ENCODE results near the gene SHISA5. TPM values are rescaled to one million over a fixed set of nuclear protein-coding genes. Genes with fewer than 3 reads are reported as not detected.
"Not testable (repeated sequence)": the region's sequence is repeated elsewhere in the genome, so short reads cannot be mapped to it uniquely, and the experiment has no call there.

The SHISA5 gene
- total RNA-seq, 2 experiments from 2014 or later, result 88.9 to 93.1 TPM

DNA sequence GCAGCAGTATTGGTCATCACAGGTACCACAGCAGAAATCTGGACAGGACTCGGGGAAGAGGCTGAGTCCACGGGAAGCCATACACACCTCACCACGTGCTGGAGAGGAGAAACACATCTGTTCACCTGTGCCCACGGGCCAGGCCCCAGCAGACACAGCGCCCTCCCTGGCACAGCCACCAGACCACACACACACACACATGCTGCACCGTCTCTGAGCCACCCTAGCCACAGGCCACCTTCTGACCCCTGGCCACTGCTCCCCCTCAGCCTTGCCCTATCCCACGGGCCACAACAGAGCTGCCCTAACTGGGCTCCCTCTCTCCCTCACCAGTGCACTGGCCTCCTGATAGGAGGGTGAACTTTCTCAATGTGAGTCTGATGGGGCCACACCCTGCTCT, 2.8 kb downstream of the SHISA5 start:
- Mint-ChIP-seq H3K36me3 (peaks cover 11% of the 10 kb centered on the region), H3K4me3 (no peak overlapping the region), H3K9me3 (no peaks in the 10 kb centered on the region), H3K27ac (no peak overlapping the region), H3K27me3 (no peaks in the 10 kb centered on the region), H3K4me1 (ENCODE audit: low read depth) (peaks cover 33% of the 10 kb centered on the region)
- intact Hi-C loops (cut with micrococcal nuclease), result no loop called here
- ChIA-PET CTCF (interaction anchor here (1.1 to 1.2 kb wide), 2 partner anchors 13 to 65 kb away, joined by 3 to 4 read pairs; no protein-coding TSS in a partner anchor), POLR2A (interaction anchor here (1.1 kb wide), 1 partner anchor 28 kb away, joined by 4 read pairs; no protein-coding TSS in a partner anchor)
- no peak for DNase-seq

DNA sequence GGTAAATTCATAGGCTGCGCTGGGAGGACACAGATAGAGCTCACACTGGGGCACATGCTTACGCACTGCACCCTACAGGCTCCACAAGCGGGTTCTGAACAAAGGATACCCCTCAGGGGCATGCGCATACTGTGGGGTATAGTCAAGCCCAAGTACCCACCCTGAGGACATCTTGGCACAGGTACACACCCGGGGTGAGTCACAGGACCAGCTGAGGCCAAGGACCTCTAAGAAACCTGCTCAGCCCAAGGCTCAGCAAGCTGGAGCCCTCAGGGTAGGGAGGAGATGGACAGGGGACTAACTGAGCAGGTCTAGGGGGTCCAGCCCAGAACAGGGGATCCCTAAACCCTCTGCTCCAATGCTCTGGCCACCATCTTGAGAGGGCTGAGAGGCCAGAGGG, 3.3 kb downstream of the SHISA5 start:
- Mint-ChIP-seq H3K4me3 (no peak overlapping the region), H3K27me3 (no peaks in the 10 kb centered on the region), H3K9me3 (no peaks in the 10 kb centered on the region), H3K36me3 (peaks cover 11% of the 10 kb centered on the region), H3K4me1 (ENCODE audit: low read depth) (peaks cover 29% of the 10 kb centered on the region), H3K27ac (no peak overlapping the region)
- intact Hi-C loops (cut with micrococcal nuclease), result no loop called here
- ChIA-PET POLR2A (interaction anchor here (1.1 kb wide), 1 partner anchor 28 kb away, joined by 4 read pairs; no protein-coding TSS in a partner anchor), CTCF (no interaction called here)
- DNase-seq, result no peak

- no peak overlapping the region for H3K4me3 Mint-ChIP-seq
- intact Hi-C loops (cut with micrococcal nuclease), result no loop called here
- H3K36me3 Mint-ChIP-seq, result peaks cover 7% of the 10 kb centered on the region
- no peaks in the 10 kb centered on the region for H3K4me1 Mint-ChIP-seq (ENCODE audit: low read depth)
- H3K9me3 Mint-ChIP-seq, result no peaks in the 10 kb centered on the region
- H3K27me3 Mint-ChIP-seq, result no peaks in the 10 kb centered on the region
- ChIA-PET POLR2A (no interaction called here), CTCF (no interaction called here)
- DNase-seq, result no peak
- no peak overlapping the region for H3K27ac Mint-ChIP-seq
Measured at GRCh38 chr3:48493203-48493501, 10.8 kb downstream of the SHISA5 start.

- H3K9me3 Mint-ChIP-seq, result no peaks in the 10 kb centered on the region
- POLR2A ChIA-PET, result no interaction called here
- intact Hi-C loops (cut with micrococcal nuclease), result no loop called here
- DNase-seq, result no peak
- H3K27ac Mint-ChIP-seq, result no peak overlapping the region
- no peak overlapping the region for H3K4me3 Mint-ChIP-seq
- peaks cover 5% of the 10 kb centered on the region for H3K36me3 Mint-ChIP-seq
- H3K27me3 Mint-ChIP-seq, result no peaks in the 10 kb centered on the region
- CTCF ChIA-PET, result no interaction called here
- H3K4me1 Mint-ChIP-seq (ENCODE audit: low read depth), result no peaks in the 10 kb centered on the region
Measured at GRCh38 chr3:48492461-48493202, 11.3 kb downstream of the SHISA5 start.

GRCh38 chr3:48486952-48487351, 17.0 kb downstream of the SHISA5 start:
- POLR2A ChIA-PET, result no interaction called here

GRCh38 chr3:48482822-48483221, 21.2 kb downstream of the SHISA5 start:
- H3K36me3 Mint-ChIP-seq; CTCF ChIA-PET; H3K9me3 Mint-ChIP-seq; H3K4me3 Mint-ChIP-seq; POLR2A ChIA-PET; H3K27me3 Mint-ChIP-seq; DNase-seq; intact Hi-C loops (cut with micrococcal nuclease); H3K27ac Mint-ChIP-seq: not testable (repeated sequence)
- peaks cover 21% of the 10 kb centered on the region for H3K4me1 Mint-ChIP-seq (ENCODE audit: low read depth)

More at GRCh38 chr3:48486952-48487351, 17.0 kb downstream of the SHISA5 start:
- intact Hi-C loops (cut with micrococcal nuclease), result no loop called here
- Mint-ChIP-seq H3K4me1 (ENCODE audit: low read depth) (no peaks in the 10 kb centered on the region), H3K4me3 (no peak overlapping the region), H3K9me3 (no peaks in the 10 kb centered on the region), H3K27me3 (no peaks in the 10 kb centered on the region), H3K27ac (no peak overlapping the region), H3K36me3 (peaks cover 2% of the 10 kb centered on the region)
- CTCF ChIA-PET, result no interaction called here
- DNase-seq, result no peak

GRCh38 chr3:48480891-48481290, 23.1 kb downstream of the SHISA5 start:
- H3K27ac Mint-ChIP-seq; H3K4me3 Mint-ChIP-seq; CTCF ChIA-PET; POLR2A ChIA-PET; DNase-seq; H3K27me3 Mint-ChIP-seq; H3K9me3 Mint-ChIP-seq; H3K36me3 Mint-ChIP-seq; intact Hi-C loops (cut with micrococcal nuclease): not testable (repeated sequence)
- H3K4me1 Mint-ChIP-seq (ENCODE audit: low read depth), result peaks cover 30% of the 10 kb centered on the region

DNA sequence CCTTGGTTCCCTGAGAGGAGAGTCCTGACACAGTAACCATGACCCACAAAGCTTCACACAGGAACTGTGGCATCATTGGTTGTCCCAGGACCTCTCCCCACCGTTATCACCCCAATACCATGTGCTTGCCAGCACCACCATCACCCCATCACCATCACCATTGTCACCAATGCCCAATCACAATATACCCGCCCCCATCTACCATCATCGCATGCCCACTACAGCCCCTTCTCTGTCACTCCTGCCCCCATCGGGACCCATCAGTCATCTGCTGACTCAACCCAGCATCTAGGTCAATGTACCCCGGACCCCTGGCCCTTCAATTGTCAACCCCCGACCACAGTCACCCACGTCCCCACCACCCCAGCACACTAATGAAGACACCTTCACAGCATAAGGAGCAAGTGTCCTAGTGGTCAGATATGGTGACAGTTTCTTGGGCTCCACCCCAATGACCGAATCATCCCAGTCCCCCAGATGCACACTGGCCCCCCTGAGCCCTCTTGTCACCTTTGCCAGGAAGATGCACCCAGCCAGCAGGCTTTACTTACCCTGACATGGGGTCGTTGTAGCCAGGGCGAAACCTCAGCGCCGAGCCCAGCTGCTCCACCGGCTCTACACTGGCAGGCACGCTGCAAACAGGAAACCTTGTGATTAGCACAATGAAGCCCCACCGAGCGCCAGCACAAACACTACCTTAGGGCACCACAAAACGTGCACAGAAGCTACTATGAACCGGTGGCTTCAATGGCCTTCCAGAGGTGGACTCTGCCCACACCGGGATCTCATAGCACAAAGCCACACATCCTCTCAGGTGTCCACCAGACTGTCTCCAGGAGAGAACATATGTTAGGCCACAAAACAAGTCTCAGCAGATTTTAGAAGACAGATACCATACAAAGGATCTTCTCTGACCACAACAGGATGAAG, 25.1 kb downstream of the SHISA5 start:
- Mint-ChIP-seq H3K27me3 (no peaks in the 10 kb centered on the region), H3K36me3 (peaks cover 2% of the 10 kb centered on the region), H3K27ac (peak overlapping the region; percentile 95), H3K9me3 (no peaks in the 10 kb centered on the region), H3K4me1 (ENCODE audit: low read depth) (peaks cover 39% of the 10 kb centered on the region), H3K4me3 (peak overlapping the region; percentile 76)
- intact Hi-C loops (cut with micrococcal nuclease), result no loop called here
- peak; percentile 70 for DNase-seq
- ChIA-PET POLR2A (interaction anchor here (1.2 to 1.7 kb wide), 3 partner anchors 11 to 25 kb away, joined by 3 to 6 read pairs (median 5); partner anchors contain the start of gene SHISA5), CTCF (interaction anchor here (1.1 to 2.7 kb wide), 2 partner anchors 24 to 43 kb away, joined by 3 to 6 read pairs; no protein-coding TSS in a partner anchor)

DNA sequence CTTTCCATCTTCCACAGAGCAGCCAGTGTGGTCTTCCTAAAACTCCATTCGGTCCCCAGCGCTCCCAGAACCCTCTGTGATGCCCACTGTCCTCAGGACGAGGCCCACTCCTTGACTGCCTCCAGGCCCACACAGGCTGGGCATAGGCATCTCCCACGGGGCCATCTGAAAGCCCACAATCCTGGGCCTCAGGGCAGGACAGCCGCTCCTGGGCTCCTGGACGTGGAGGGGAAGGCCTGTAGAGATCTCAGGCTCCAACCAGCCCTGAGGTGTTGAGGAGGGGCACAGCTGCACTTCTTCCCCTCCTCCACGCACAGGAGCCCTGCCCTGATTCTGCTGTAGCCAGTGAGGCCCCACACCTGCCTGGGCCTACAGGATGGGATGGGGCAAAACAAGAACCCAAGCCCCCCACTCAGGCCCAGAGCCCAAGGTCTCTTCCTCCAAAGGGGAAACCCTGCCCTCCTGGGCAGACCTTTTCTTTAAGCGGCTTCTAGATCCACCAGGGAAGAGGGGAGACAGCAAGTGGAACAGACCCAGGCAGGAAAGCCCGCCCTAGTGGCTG, 25.9 kb downstream of the SHISA5 start:
- Mint-ChIP-seq H3K4me1 (ENCODE audit: low read depth) (peaks cover 47% of the 10 kb centered on the region), H3K4me3 (peak overlapping the region; percentile 76), H3K27me3 (no peaks in the 10 kb centered on the region), H3K9me3 (no peaks in the 10 kb centered on the region), H3K36me3 (peaks cover 2% of the 10 kb centered on the region), H3K27ac (peak overlapping the region; percentile 95)
- ChIA-PET CTCF (interaction anchor here (2.7 kb wide), 1 partner anchor 42 kb away, joined by 6 read pairs; no protein-coding TSS in a partner anchor), POLR2A (interaction anchor here (1.7 kb wide), 1 partner anchor 26 kb away, joined by 5 read pairs; the partner anchor contains the start of gene SHISA5)
- intact Hi-C loops (cut with micrococcal nuclease), result no loop called here
- DNase-seq, result no peak

- H3K4me3 Mint-ChIP-seq, result no peak overlapping the region
- DNase-seq, result no peak
- peaks cover 47% of the 10 kb centered on the region for H3K4me1 Mint-ChIP-seq (ENCODE audit: low read depth)
- ChIA-PET POLR2A (no interaction called here), CTCF (interaction anchor here (0.8 to 2.4 kb wide), 3 partner anchors 40 to 76 kb away, joined by 3 to 8 read pairs (median 3); no protein-coding TSS in a partner anchor)
- no peaks in the 10 kb centered on the region for H3K27me3 Mint-ChIP-seq
- peaks cover 2% of the 10 kb centered on the region for H3K36me3 Mint-ChIP-seq
- H3K9me3 Mint-ChIP-seq, result no peaks in the 10 kb centered on the region
- intact Hi-C loops (cut with micrococcal nuclease), result no loop called here
- peak overlapping the region; percentile 95 for H3K27ac Mint-ChIP-seq
Measured at GRCh38 chr3:48476426-48477053, 27.4 kb downstream of the SHISA5 start.

GRCh38 chr3:48475188-48475587, 28.8 kb downstream of the SHISA5 start:
- ChIA-PET CTCF (interaction anchor here (2.4 to 5.9 kb wide), 2 partner anchors 39 to 74 kb away, joined by 8 to 40 read pairs; no protein-coding TSS in a partner anchor), POLR2A (no interaction called here)
- H3K27me3 Mint-ChIP-seq, result no peaks in the 10 kb centered on the region
- peaks cover 48% of the 10 kb centered on the region for H3K4me1 Mint-ChIP-seq (ENCODE audit: low read depth)
- intact Hi-C loops (cut with micrococcal nuclease), result no loop called here
- DNase-seq, result no peak
- peak overlapping the region; percentile 70 for H3K27ac Mint-ChIP-seq
- no peak overlapping the region for H3K4me3 Mint-ChIP-seq
- no peaks in the 10 kb centered on the region for H3K9me3 Mint-ChIP-seq
- peaks cover 2% of the 10 kb centered on the region for H3K36me3 Mint-ChIP-seq
